DMS 273 (cell line): Measurements from ENCODE around the gene CACNA1C.
"Not testable (repeated sequence)": the region's sequence is repeated elsewhere in the genome, so short reads cannot be mapped to it uniquely, and the experiment has no call there.

Experiments used
- DNase-seq: peaks from one replicate; lab custom pipeline; 2025; ENCODE audit not compliant: unreplicated experiment; lab: John Stamatoyannopoulos, UW

The CACNA1C gene

DNA sequence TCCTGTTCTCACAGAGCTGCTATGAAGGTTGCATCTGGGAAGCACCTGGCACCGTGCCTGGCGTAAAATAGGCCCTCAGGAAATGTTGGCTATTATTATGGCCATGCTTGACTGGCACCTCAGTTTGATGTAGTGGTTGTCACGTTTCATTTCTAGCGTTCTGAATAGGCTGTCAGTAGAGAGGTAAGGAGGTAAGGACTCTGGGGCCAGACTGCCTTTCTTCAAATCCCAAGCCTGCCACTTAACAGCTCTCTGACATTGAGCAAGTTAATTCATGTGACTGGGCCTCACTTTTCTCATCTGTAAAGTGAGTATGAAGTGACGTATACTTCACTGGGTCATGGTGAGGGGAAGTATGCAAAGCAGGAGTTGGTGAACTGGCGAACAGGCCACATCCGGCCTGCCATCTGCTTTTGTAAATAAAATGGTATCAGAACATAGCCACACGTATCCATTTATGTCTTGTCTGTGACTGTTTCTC is 196.2 kb downstream of the CACNA1C start:
- peak; percentile 6 for DNase-seq

GRCh38 chr12:2250797-2251196 is 198.0 kb downstream of the CACNA1C start:
- DNase-seq: no peak

- peak; percentile 21 for DNase-seq
These were observed 198.9 kb downstream of the CACNA1C start for GRCh38 chr12:2251526-2252209.

GRCh38 chr12:2255311-2255710 is 202.5 kb downstream of the CACNA1C start:
- DNase-seq: no peak

DNA sequence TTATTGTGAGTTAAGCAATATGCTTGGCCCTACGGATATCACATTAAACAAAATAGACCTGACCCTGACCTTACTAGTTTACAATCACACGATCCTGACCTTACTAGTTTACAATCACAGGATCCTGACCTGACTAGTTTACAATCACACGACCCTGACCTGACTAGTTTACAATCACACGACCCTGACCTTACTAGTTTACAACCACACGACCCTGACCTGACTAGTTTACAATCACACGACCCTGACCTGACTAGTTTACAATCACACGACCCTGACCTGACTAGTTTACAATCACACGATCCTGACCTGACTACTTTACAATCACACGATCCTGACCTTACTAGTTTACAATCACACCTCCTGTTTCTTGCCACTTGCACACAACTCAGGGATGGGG is 202.9 kb downstream of the CACNA1C start:
- not testable (repeated sequence) for DNase-seq

DNA sequence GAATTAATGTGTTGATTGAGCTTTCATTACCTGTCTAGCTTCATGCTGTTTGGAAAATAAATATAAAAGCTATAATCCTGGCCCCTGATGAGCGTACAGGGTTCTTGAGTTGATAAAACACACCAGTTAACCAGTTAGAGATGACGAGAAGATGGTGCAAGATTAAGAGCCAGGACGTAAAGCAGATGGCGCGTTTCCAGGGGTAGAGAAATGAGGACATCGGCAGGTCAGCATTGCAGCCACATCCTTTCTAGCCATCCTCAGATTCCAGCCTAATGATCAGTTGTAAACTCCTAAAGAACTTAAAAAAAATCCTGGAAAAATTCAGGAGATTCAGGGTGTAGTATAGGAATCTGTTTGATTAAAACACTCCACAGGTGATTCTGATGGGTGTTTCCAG is 203.7 kb downstream of the CACNA1C start:
- no peak for DNase-seq

GRCh38 chr12:2256915-2257314 is 204.1 kb downstream of the CACNA1C start:
- no peak for DNase-seq

- no peak for DNase-seq
These were observed 205.2 kb downstream of the CACNA1C start for GRCh38 chr12:2258025-2258424.

- no peak for DNase-seq
These were observed 206.6 kb downstream of the CACNA1C start for GRCh38 chr12:2259369-2259768.

- DNase-seq: no peak
These were observed 207.7 kb downstream of the CACNA1C start for GRCh38 chr12:2260441-2260840.

DNA sequence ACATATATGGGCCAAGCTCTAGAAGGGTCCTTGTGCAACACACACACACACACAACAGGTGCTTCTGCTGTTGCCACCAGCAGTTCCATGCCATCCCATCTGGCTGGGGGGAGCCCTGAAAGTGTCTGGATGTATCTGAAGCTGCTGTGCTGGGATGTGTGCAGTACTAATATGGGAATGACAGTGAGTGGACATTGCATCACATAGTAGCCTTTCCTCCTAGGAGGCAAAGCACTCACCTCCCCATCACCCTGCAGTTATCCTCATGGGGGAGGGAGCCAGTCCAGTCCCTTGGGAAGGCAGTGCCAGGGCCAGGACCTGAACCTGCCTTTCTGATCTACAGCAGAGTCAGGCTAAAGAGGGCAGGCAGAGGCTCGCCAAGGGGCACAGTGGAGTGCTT is 208.9 kb downstream of the CACNA1C start:
- no peak for DNase-seq

DNA sequence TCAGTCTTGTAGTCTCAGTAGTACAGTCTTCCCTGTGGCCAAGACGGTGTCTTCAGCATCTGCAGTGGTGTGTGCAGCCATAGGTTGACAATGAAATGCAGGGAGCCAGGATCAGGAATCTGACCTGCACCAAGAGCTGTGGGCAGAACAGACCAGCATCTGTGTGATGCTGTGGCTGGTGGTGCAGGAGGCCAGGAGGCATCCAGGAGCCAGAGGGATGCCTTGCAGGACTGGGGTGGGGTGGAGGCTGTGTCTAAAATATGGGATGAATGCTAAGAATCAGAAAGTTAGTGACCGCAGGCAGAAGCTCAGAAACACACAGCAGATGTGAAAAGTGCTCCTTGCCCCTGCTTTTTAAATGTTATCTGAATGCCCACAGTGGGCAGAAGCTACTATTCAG is 209.7 kb downstream of the CACNA1C start:
- no peak for DNase-seq

DNA sequence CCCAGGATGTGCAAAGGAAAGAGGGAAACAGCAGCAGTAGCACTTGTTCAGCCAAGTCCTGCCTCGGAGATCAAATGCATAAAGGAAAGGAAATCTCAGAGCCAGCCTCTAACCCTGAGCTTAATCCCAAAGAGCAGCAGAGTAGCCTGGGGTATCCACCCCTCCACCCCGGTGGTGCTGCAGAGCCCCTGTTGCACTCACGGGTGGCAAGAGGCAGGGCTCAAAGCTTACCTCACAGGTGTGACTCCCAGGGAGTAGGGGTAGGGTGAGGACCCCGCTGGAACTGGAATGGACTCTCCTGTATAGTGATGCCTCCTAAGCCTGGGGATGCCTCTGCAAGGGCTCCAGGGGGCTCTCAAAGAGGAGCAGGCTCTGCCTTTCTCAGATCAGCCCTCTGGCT is 211.1 kb downstream of the CACNA1C start:
- no peak for DNase-seq

DNA sequence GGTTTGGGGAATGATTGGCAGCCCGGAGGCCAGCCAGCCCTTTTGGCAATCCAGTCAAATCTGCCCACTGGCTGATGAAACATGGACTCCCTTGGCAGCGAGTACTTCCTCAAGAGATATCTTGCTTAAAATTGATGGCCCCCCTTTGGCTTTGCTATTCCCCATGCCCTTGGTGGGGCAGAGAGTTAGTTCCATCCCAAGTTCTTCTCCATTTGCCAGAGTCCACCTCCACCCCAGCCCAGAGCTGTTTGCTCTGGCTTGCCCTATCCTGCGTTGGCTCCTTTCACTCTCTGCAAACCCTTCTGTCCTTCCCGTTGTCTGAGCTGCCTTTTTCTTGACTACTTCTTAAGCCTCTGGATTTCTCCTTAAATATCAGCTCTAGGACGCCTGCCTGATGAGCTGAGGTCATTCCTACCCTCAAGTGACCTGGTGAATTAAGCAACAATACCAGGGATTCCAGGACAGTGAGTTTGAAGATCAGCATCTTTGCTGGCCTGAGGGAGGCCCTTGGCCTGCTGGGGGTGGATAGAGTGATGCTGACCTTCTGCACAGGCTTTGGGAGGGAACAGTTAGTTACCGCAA is 212.0 kb downstream of the CACNA1C start:
- DNase-seq: no peak

DNA sequence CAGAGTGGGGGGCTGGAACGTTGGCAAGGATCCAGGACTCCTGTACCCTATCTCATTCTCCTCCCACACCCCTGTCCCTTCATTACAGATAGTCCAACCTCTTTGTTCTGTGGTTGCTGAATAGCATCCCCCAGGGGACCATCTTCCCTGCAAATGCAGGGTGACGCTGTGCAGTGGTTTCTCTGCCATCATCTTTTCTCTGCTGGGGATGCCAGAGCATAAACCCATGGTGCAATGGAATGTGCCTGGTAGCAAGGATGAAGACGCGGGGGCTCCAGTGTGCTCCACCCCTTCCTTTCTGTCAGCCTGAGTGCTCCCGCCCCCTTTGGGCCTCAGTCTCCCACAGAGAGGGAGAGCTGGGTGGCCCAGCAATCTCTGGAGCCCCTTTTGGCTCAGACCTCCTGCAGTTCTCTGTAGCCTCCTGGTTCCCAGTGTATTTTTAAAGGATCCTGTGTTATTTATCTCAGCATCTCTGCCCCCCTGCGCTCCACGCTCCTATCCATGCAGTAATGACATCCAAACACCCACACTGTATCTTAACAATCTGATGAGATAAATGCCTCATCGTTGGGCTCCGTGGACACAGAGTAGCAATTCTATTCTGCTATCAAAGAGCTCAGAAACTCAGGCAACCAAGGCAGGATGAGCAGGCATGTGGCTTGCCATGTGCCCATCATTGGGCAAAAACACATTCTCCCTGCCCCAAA is 212.8 kb downstream of the CACNA1C start:
- DNase-seq: no peak

DNA sequence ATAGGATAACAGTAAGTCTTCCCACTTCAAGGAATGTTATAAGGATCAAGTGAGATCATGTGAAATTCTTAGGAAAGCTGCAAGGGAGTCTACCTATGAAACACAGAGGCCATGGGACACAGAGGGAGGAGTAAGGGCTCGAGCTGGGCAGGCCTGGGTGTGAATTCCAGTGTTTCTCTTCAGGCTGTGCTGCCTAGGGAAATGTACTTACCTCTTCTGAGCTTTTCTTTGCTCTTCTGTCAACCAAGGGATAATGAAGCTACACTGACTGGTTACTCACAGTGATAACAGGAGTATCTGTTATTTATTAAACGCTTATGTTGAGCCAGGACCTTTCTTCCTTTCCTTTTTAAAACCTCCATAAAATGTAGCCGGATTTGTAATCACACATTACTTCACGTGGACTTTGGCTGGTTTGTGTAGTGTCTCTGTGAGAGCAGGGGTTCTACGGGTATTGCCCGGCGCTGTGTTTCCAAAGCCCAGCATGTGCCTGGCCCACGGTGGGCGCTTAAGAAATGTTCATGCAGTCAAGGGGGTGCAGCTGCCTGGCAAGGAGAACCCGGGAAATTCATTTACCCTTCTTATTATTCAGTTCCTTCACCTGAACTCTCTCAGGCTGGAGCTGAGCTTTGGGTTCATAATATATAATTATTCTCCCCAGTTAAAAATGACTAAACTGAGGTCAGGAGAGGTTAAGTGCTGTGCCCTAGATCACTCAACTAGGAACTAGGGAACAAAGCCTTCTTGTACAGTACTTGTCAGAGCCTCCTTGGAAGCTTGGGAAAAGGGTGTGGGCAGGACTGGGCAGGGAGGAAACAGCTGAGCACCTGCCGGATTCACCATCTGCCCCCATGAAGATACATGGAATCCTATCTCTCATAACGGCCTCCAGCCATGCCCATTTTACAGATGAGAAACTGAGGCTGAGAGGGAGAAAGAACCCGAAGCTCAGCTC is 214.2 kb downstream of the CACNA1C start:
- DNase-seq: no peak

DNA sequence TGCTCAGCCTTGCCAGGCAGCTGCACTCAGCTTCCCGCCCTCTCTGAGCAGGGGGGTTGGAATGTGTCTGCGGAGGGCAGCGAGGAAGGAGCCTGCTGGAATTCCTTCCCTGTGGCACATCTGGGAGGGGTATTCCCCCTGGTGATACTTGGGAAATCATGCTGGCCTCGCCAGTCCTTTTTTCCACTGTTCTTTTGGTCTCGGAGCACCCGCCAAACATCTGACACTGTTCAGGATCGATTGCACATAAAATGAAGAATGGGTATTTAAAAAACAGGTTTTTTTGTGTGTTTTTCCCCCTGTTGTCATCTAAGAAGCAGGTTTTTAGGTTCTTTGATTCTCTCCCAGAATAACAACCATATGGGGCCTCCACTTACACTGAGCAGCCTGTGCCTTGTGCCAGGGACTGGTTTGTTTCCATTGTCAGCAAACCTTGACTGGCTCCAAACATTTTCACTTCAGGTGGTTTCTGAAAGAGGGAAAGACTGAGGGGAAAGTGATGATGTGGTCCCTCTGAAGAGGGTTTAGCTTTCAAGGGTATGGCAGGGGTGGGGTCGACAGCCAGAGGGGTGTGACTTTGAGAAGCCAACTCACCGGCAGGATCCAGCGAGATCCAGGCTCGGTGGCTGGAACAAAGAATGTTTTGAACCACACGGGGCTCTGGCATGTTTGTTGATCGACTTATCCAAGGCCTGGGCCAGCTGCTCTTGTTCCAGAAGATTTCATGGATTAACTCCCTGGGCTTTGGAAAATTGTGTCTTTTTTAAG is 215.1 kb downstream of the CACNA1C start:
- DNase-seq: peak; percentile 6

DNA sequence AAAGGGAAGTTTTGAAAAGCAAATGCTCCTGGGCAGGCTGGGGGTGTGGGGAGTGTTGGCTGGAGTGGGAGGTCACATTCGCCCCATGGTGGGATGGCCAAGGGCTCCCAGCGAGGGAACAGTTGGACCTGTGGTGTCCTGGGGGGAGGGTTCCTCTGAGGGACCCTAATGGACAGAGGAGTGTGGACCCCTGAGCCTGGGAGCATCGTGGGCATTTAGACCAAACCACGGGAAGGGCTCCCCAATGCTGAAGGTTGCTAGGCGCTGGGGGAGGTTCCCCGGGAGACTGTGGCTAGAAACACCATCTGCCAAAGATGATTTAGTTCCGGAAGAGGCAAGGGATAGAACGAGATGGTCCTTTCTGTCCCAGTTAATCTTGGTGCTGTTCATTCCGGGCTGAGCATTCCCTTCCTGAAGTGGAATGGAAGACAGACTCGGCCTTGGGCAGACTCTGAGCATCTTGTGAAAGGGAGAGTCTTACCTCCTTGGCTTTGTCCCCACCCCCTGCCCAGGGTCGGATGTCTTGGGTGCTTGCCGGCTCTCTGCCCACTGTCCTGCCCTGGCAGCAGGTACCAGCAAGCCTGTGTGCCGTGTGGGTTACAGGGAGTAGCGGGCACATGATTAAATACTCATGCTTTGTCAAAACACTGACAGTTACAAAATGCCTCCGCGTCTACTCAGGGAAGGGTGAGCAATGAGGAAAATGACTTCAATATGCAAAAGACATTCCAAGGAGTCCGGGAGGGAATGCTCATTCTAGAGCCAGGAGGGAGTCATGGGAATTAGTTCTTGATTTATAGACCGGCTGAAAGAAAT is 215.9 kb downstream of the CACNA1C start:
- DNase-seq: peak; percentile 28

- DNase-seq: no peak
These were observed 218.1 kb downstream of the CACNA1C start for GRCh38 chr12:2270846-2271245.

- no peak for DNase-seq
These were observed 219.2 kb downstream of the CACNA1C start for GRCh38 chr12:2271961-2272360.
